ENCODE data around the gene OXA1L. TPM values are rescaled to one million over a fixed set of nuclear protein-coding genes. Genes with fewer than 3 reads are reported as not detected.
A peak's percentile ranks its signal among the peaks of the same experiment; 100 is the strongest.

Gene OXA1L
- total and polyA plus RNA-seq, 8 donors: 48.1 to 91.2 (median 55.5) TPM

GRCh38 chr14:22819151-22819988 is 52.9 kb downstream of the OXA1L start:
- intact Hi-C loops (cut with DNase I): no loop called here
- DNase-seq (peak; percentile 45 to 70 (median 57)), ATAC-seq (peak; percentile 26 to 48 (median 34)), FAIRE-seq (no peak)
- H3K4me3 ChIP-seq: peak overlapping the region in 2 of 4 donors; percentile 27 to 28
- H3K4me1 ChIP-seq: peaks cover 22 to 43% (median 39%) of the 10 kb centered on the region in 3 donors
- peak overlapping the region; percentile 18 to 88 (median 64) for H3K27ac ChIP-seq
- no peaks in the 10 kb centered on the region for H3K9me3 ChIP-seq
- no peaks in the 10 kb centered on the region for H3K27me3 ChIP-seq
- 15 to 36% methylated on average over 10 of the region's 10 CpGs for WGBS, 2 donors
- no peak for TF ChIP-seq CTCF (IDR thresholded peaks at IDR 0.05)
- no peaks in the 10 kb centered on the region for H3K36me3 ChIP-seq

DNA sequence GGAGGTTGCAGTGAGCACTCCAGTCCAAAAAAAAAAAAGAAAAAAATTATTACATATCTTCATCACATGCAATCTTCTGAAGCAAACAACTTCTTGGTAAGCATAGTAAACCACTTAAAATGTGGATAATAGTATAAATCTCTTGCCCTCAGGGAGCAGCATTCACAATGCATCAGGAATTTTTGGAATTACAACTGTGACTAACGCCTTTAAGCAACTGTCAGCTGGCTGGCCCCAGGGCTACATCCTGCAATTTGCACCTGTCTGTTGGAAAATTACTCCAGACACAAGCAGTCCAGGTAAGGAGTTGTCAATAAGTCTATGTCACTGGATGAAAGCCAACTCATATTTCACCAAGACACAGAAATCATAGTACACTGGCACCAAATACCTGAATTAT is 54.2 kb downstream of the OXA1L start:
- H3K9me3 ChIP-seq: no peaks in the 10 kb centered on the region
- no peaks in the 10 kb centered on the region for H3K27me3 ChIP-seq
- intact Hi-C loops (cut with DNase I): loop anchor here in 1 of 3 donors (5.0 kb wide), 1 partner anchor 37 kb away; no protein-coding TSS in a partner anchor
- H3K27ac ChIP-seq: peak overlapping the region; percentile 44 to 88 (median 68)
- DNase-seq: no peak
- FAIRE-seq: no peak
- no peak for ATAC-seq
- H3K4me3 ChIP-seq: no peak overlapping the region
- peaks cover 22 to 42% (median 39%) of the 10 kb centered on the region in 3 donors for H3K4me1 ChIP-seq
- no peak for TF ChIP-seq CTCF (IDR thresholded peaks at IDR 0.05)
- 23 to 25% methylated on average over 1 of the region's 1 CpG for WGBS, 2 donors
- H3K36me3 ChIP-seq: no peaks in the 10 kb centered on the region

DNA sequence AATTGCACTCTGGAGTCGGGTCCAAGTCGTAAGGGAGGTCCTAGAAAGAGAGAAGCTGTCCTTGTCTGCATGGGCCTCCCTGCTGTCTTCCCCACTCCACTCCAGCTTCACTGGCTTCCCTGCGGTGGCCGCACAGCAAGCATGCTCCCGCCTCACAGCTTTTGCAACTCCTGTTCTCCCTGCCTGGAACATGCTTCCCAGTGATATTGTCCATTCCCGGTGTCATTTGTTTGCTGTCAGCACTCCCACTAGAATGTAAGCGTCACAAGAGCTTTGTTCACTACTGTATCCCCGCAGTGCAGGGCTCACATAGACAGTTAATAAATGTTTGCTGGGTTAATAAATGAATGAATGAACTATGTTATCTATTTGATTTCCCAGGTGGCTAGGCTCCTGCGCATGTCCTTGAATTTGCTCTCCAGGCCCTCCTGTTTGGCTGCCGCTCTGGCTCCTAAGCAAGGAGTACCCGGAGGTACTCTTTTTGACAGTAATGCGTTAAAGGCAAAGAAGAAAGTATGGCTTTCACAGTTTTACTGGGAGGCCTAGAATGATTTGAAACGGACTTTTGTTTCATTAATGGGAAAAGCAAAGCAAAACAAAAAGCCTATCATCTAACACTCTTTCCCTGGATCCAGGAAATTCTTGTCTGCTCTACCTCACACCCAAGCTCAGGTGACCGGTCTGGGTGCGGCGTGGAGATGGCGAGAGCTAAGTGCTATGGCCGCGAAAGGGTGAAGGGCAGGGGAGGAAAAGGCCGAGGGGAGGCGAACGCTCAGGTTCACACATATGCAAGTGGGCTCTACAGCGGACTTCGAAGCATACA is 54.9 kb downstream of the OXA1L start:
- no peak for TF ChIP-seq CTCF (IDR thresholded peaks at IDR 0.05)
- intact Hi-C loops (cut with DNase I): loop anchor here in 1 of 3 donors (5.0 kb wide), 1 partner anchor 36 kb away; no protein-coding TSS in a partner anchor
- peaks cover 22 to 41% (median 39%) of the 10 kb centered on the region in 3 donors for H3K4me1 ChIP-seq
- H3K4me3 ChIP-seq: no peak overlapping the region
- H3K9me3 ChIP-seq: no peaks in the 10 kb centered on the region
- FAIRE-seq (no peak), ATAC-seq (peak; percentile 41 to 76 (median 48)), DNase-seq (peak in 4 of 6 donors; percentile 59 to 69 (median 66))
- no peaks in the 10 kb centered on the region for H3K36me3 ChIP-seq
- H3K27me3 ChIP-seq: no peaks in the 10 kb centered on the region
- H3K27ac ChIP-seq: peak overlapping the region; percentile 44 to 88 (median 68)
- 22 to 28% methylated on average over 24 of the region's 24 CpGs for WGBS, 2 donors

- intact Hi-C loops (cut with DNase I): loop anchor here in 1 of 3 donors (5.0 kb wide), 1 partner anchor 35 kb away; no protein-coding TSS in a partner anchor
- H3K4me3 ChIP-seq: peak overlapping the region in 2 of 4 donors; percentile 4 to 41
- H3K4me1 ChIP-seq: peaks cover 22 to 41% (median 39%) of the 10 kb centered on the region in 3 donors
- no peaks in the 10 kb centered on the region for H3K36me3 ChIP-seq
- H3K27me3 ChIP-seq: no peaks in the 10 kb centered on the region
- FAIRE-seq (no peak), ATAC-seq (no peak), DNase-seq (peak in 3 of 6 donors; percentile 32 to 77 (median 55))
- peak overlapping the region; percentile 52 to 88 (median 68) for H3K27ac ChIP-seq
- 67 to 73% methylated on average over 31 to 32 of the region's 32 CpGs for WGBS, 2 donors
- no peaks in the 10 kb centered on the region for H3K9me3 ChIP-seq
- TF ChIP-seq CTCF (IDR thresholded peaks at IDR 0.05): no peak
These were observed 55.6 kb downstream of the OXA1L start for GRCh38 chr14:22822016-22822570.

Other genes with a start within 250 kb of the OXA1L start
- 100 to 1,000 TPM in 1 of 6 donors, 10 to 100 TPM in 5; 63.3 to 119 (median 85.2) TPM for gene DAD1, start 177.5 kb upstream of the OXA1L start, total RNA-seq
- 100 to 1,000 TPM in 1 of 2 donors, 10 to 100 TPM in 1; 58.2 to 178 TPM for gene DAD1, start 177.5 kb upstream of the OXA1L start, polyA plus RNA-seq
- gene ABHD4, start 168.4 kb upstream of the OXA1L start, total RNA-seq: 10 to 100 TPM in 3 of 6 donors, 1 to 10 TPM in 3; 7.6 to 25.9 (median 11.8) TPM
- 10 to 100 TPM in 1 of 2 donors, 1 to 10 TPM in 1; 8.2 to 14.7 TPM for gene ABHD4, start 168.4 kb upstream of the OXA1L start, polyA plus RNA-seq
- gene OR6J1, start 122.3 kb upstream of the OXA1L start, total RNA-seq: under 1 TPM in 1 of 6 donors, not detected in 5; 0.03 TPM
- gene OR6J1, start 122.3 kb upstream of the OXA1L start, polyA plus RNA-seq: under 1 TPM in 1 of 2 donors, not detected in 1; 0.05 TPM
- gene SLC7A7, start 48.7 kb downstream of the OXA1L start, total RNA-seq: 10 to 100 TPM in 1 of 6 donors, 1 to 10 TPM in 5; 2.9 to 13.1 (median 5.7) TPM
- gene SLC7A7, start 48.7 kb downstream of the OXA1L start, polyA plus RNA-seq: 1 to 10 TPM; 4.9 to 9.9 TPM
- gene MRPL52, start 63.2 kb downstream of the OXA1L start, total RNA-seq: 10 to 100 TPM; 29.1 to 47.6 (median 43.0) TPM
- 10 to 100 TPM; 57.1 to 85.0 TPM for gene MRPL52, start 63.2 kb downstream of the OXA1L start, polyA plus RNA-seq
- 100 to 1,000 TPM in 1 of 6 donors, 10 to 100 TPM in 5; 21.5 to 146 (median 34.0) TPM for gene MMP14, start 69.9 kb downstream of the OXA1L start, total RNA-seq
- gene MMP14, start 69.9 kb downstream of the OXA1L start, polyA plus RNA-seq: 10 to 100 TPM; 18.7 to 61.8 TPM
- 10 to 100 TPM; 49.5 to 86.2 (median 52.5) TPM for gene LRP10, start 105.1 kb downstream of the OXA1L start, total RNA-seq
- gene LRP10, start 105.1 kb downstream of the OXA1L start, polyA plus RNA-seq: 10 to 100 TPM; 14.7 to 22.7 TPM
- under 1 TPM in 5 of 6 donors, not detected in 1; 0.16 to 0.41 (median 0.28) TPM for gene REM2, start 116.5 kb downstream of the OXA1L start, total RNA-seq
- gene REM2, start 116.5 kb downstream of the OXA1L start, polyA plus RNA-seq: 1 to 10 TPM in 1 of 2 donors, under 1 TPM in 1; 0.72 to 2.5 TPM
- 10 to 100 TPM; 20.9 to 39.4 (median 30.6) TPM for gene RBM23, start 152.5 kb downstream of the OXA1L start, total RNA-seq
- gene RBM23, start 152.5 kb downstream of the OXA1L start, polyA plus RNA-seq: 10 to 100 TPM; 30.4 to 58.6 TPM
- 10 to 100 TPM; 16.3 to 31.8 (median 29.2) TPM for gene PRMT5, start 162.7 kb downstream of the OXA1L start, total RNA-seq
- 10 to 100 TPM; 15.6 to 27.5 TPM for gene PRMT5, start 162.7 kb downstream of the OXA1L start, polyA plus RNA-seq
- 10 to 100 TPM; 18.4 to 31.8 (median 23.4) TPM for gene HAUS4, start 190.4 kb downstream of the OXA1L start, total RNA-seq
- gene HAUS4, start 190.4 kb downstream of the OXA1L start, polyA plus RNA-seq: 10 to 100 TPM; 13.6 to 17.0 TPM
- gene AJUBA, start 215.9 kb downstream of the OXA1L start, total RNA-seq: 10 to 100 TPM in 2 of 6 donors, 1 to 10 TPM in 4; 5.4 to 17.8 (median 9.1) TPM
- 1 to 10 TPM; 6.3 to 9.5 TPM for gene AJUBA, start 215.9 kb downstream of the OXA1L start, polyA plus RNA-seq
- gene C14orf93, start 243.5 kb downstream of the OXA1L start, total RNA-seq: 1 to 10 TPM; 4.3 to 7.5 (median 5.4) TPM
- 10 to 100 TPM in 1 of 2 donors, 1 to 10 TPM in 1; 8.3 to 11.3 TPM for gene C14orf93, start 243.5 kb downstream of the OXA1L start, polyA plus RNA-seq